22Rv1 (cell line): ENCODE results near the gene GP5.

ENCODE experiments used
- H3K27ac ChIP-seq: fragments of 450-650 bp; 2 replicates; pipeline ENCODE4 v1.5.1; 2017
- ZFX ChIP-seq: fragments of 450-650 bp; IDR thresholded peaks from 2 replicates; pipeline ENCODE4 v1.6.1; 2017; ENCODE audit warnings: antibody characterized with exemption, borderline replicate concordance
- TF ChIP-seq, protein P1 (sequence below): fragments of 450-650 bp; IDR thresholded peaks from 2 replicates; pipeline ENCODE4 v1.5.1; 2017; ENCODE audit warnings: mild to moderate bottlenecking

GP5 gene

GRCh38 chr3:194399874-194400411 is 877 bp upstream of the GP5 start:
- TF ChIP-seq, protein P1, sequence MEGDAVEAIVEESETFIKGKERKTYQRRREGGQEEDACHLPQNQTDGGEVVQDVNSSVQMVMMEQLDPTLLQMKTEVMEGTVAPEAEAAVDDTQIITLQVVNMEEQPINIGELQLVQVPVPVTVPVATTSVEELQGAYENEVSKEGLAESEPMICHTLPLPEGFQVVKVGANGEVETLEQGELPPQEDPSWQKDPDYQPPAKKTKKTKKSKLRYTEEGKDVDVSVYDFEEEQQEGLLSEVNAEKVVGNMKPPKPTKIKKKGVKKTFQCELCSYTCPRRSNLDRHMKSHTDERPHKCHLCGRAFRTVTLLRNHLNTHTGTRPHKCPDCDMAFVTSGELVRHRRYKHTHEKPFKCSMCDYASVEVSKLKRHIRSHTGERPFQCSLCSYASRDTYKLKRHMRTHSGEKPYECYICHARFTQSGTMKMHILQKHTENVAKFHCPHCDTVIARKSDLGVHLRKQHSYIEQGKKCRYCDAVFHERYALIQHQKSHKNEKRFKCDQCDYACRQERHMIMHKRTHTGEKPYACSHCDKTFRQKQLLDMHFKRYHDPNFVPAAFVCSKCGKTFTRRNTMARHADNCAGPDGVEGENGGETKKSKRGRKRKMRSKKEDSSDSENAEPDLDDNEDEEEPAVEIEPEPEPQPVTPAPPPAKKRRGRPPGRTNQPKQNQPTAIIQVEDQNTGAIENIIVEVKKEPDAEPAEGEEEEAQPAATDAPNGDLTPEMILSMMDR: no peak
- TF ChIP-seq ZFX: no peak
- H3K27ac ChIP-seq: no peak overlapping the region

GRCh38 chr3:194397757-194398312 is 1.2 kb downstream of the GP5 start:
- H3K27ac ChIP-seq: no peak overlapping the region
- TF ChIP-seq, protein P1: no peak
- no peak for TF ChIP-seq ZFX

- TF ChIP-seq, protein P1: no peak
- no peak for TF ChIP-seq ZFX
- no peak overlapping the region for H3K27ac ChIP-seq
Observed at GRCh38 chr3:194396859-194397756, 2.0 kb downstream of the GP5 start.

DNA sequence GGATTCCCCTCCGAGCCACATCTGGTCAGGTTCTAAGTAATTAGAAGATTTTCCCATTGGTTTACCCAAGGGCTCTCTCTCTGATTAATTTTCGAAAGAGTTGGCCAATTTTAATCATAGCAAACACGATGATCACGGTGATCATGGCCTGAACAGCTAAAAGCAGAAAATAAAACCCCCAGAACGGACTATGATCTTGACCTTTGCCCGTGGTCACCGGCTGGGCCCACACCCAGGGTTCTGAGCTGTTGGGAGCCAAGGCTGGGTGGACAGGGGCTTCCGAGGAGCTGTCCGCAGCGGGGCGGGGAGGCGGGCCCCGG is 2.6 kb downstream of the GP5 start:
- TF ChIP-seq, protein P1: no peak
- H3K27ac ChIP-seq: no peak overlapping the region

DNA sequence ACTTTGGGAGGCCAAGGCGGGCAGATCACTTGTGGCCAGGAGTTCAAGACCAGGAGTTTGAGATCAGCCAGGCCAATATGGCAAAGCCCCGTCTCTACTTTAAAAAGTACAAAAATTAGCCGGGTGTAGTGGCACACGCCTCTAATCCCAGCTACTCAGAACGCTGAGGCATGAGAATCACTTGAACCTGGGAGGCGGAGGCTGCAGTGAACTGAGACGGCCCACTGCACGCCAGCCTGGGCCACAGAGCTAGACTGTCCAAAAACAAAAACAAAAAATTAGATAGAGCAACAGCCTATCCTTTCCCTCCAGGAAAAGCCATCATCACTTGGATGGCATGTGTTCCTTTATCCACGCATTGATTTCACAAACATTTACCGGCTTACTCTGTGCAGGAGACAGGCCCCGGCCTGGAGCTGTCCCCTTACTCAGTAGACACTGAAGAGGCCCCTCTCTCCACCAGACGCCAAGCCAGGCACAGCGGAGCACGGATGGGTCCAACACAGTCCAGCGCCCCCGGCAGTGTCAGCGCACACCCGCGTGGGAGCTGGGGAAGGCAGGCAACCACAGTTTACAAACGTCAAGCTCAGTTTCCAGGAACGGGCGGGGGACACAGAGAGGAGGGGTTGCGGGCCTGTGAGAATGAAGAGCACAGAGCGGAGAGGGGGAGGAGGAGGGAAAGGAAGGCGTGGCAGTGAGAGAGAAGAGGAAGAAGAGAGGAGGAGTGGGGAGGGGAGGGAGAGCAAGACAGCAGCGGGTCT is 3.1 kb downstream of the GP5 start:
- no peak for TF ChIP-seq ZFX
- TF ChIP-seq, protein P1: no peak
- H3K27ac ChIP-seq: no peak overlapping the region

GRCh38 chr3:194395212-194395611 is 3.9 kb downstream of the GP5 start:
- no peak overlapping the region for H3K27ac ChIP-seq
- no peak for TF ChIP-seq ZFX
- TF ChIP-seq, protein P1: no peak
